Right lobe of liver (tissue), 6 donors: ENCODE results near the gene DYRK1A. TPM values are rescaled to one million over a fixed set of nuclear protein-coding genes. Genes with fewer than 3 reads are reported as not detected.

Experiments
- ATAC-seq, 4 donors: fragments of 200-7000 bp; cut with Tn5 transposase; one replicate each; pipeline ENCODE4 v1.9.1; 2020; ENCODE audit warnings: mild to moderate bottlenecking in 4 of 4, moderate library complexity in 4 of 4
- DNase-seq, 3 donors: peaks; one replicate each; pipeline ENCODE4 v3.0.0-alpha.2; 2020
- H3K27ac ChIP-seq, 3 donors: fragments of 200-600 bp; one replicate each; pipeline ENCODE4 v1.8.0; 2022
- H3K27me3 ChIP-seq, 2 donors: fragments of 200-600 bp; one replicate each; pipeline ENCODE4 v1.8.0; 2022
- H3K36me3 ChIP-seq, 4 donors: fragments of 200-600 bp; sonication (generic) in 1 of 4; one replicate each; pipeline versions ENCODE4 v1.5.1 to v1.8.0; 2017 to 2022; ENCODE audit warnings: control low read depth in 1 of 4
- H3K4me1 ChIP-seq, 4 donors: fragments of 200-600 bp; sonication (generic) in 1 of 4; one replicate each; pipeline versions ENCODE4 v1.5.1 to v1.8.0; 2017 to 2022; ENCODE audit warnings: control low read depth in 1 of 4
- H3K4me3 ChIP-seq, 3 donors: fragments of 200-600 bp; one replicate each; pipeline ENCODE4 v1.8.0; 2022
- H3K9me3 ChIP-seq, 4 donors: fragments of 200-600 bp; sonication (generic) in 1 of 4; one replicate each; pipeline versions ENCODE4 v1.5.1 to v1.8.0; 2017 to 2022; ENCODE audit warnings: control low read depth in 1 of 4
- POLR2A ChIP-seq: fragments of 450-650 bp; IDR thresholded peaks from one replicate; pipeline ENCODE4 v1.6.1; 2017; ENCODE audit warnings: antibody characterized with exemption, mild to moderate bottlenecking
- WGBS: methylation state at CpG from one replicate; pipeline ENCODE4 v1.1.6; 2018; ENCODE audit warnings: low coverage, low lambda C conversion rate; ENCODE audit not compliant: insufficient coverage; ENCODE audit errors: missing lambda C conversion rate; 5-methylcytosine and 5-hydroxymethylcytosine counted together
- intact Hi-C, 2 donors: fragments of 100-400 bp; cut with DNase I; formaldehyde crosslinking; loops; one replicate each; pipeline versions ENCODE4 v1.11.2 to v1.14.1; 2022
- total RNA-seq, 6 experiments: library from RNA; depleted of rRNA in 2 of 6; stranded (reverse); fragments of >200 nt in 2 of 6; fragmentation: NEBNext Ultra II Directional in 3 of 6; extraction: Animal tissue kit (Norgen Biotek cat#: 25700) in 3 of 6; gene quantifications; one replicate each; pipeline versions ENCODE4 v1.1.0 to v1.2.4, GENCODE V29; 2016 to 2023
- TF ChIP-seq, protein P1 (sequence below), 4 donors: fragments of 200-600 bp in 3 of 4; fragments of 450-650 bp in 1 of 4; IDR thresholded peaks; one replicate each; pipeline versions ENCODE4 v1.5.1 to v1.8.0; 2016 to 2022; ENCODE audit warnings: antibody characterized with exemption in 4 of 4, mild to moderate bottlenecking in 2 of 4
- donor health status: DM: no; HTN: yes; CAD: no.
- donor health status: DM: no; HTN: no; CAD: no.
- donor health status: DM: no; HTN: no; CAD: no.
- donor health status: DM: no; HTN: yes; CAD: no.
- donor health status: DM: no; HTN: yes; CAD: no.

The DYRK1A gene
- total RNA-seq, 6 experiments from 2014 or later: 20.6 to 32.5 (median 25.7) TPM

DNA sequence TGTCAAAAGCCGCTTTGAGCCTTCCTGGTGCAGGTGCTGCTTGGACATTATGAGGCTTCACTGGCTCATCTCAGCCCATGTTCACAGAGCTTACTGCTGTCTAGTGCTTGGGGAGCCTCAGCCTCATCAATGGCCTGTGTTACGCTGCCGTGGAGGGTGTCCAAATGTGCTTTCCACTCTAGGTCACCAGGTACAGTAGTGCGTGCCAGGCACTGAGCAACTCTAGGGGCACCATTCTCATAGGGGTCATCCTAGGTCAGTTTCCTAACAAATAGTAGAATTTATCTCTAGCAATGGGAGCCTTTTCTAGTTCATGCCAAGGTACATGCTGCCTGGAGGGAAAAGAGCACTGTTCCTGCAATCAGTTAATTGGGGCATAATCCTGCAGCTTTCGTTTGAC lies 193.8 kb downstream of the DYRK1A start:
- H3K4me3 ChIP-seq: no peak overlapping the region
- WGBS: 50% methylated on average over 2 of the region's 5 CpGs
- peaks cover 0 to 31% (median 8%) of the 10 kb centered on the region in 4 donors for H3K4me1 ChIP-seq
- DNase-seq (peak; percentile 43 to 74 (median 71)), ATAC-seq (peak in 3 of 4 donors; percentile 2 to 47 (median 18))
- H3K27ac ChIP-seq: no peak overlapping the region
- no peaks in the 10 kb centered on the region for H3K36me3 ChIP-seq
- H3K27me3 ChIP-seq: no peaks in the 10 kb centered on the region
- TF ChIP-seq POLR2A: no peak
- TF ChIP-seq, protein P1, sequence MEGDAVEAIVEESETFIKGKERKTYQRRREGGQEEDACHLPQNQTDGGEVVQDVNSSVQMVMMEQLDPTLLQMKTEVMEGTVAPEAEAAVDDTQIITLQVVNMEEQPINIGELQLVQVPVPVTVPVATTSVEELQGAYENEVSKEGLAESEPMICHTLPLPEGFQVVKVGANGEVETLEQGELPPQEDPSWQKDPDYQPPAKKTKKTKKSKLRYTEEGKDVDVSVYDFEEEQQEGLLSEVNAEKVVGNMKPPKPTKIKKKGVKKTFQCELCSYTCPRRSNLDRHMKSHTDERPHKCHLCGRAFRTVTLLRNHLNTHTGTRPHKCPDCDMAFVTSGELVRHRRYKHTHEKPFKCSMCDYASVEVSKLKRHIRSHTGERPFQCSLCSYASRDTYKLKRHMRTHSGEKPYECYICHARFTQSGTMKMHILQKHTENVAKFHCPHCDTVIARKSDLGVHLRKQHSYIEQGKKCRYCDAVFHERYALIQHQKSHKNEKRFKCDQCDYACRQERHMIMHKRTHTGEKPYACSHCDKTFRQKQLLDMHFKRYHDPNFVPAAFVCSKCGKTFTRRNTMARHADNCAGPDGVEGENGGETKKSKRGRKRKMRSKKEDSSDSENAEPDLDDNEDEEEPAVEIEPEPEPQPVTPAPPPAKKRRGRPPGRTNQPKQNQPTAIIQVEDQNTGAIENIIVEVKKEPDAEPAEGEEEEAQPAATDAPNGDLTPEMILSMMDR (IDR thresholded peaks at IDR 0.05): no peak
- intact Hi-C loops: no loop called here
- no peaks in the 10 kb centered on the region for H3K9me3 ChIP-seq

DNA sequence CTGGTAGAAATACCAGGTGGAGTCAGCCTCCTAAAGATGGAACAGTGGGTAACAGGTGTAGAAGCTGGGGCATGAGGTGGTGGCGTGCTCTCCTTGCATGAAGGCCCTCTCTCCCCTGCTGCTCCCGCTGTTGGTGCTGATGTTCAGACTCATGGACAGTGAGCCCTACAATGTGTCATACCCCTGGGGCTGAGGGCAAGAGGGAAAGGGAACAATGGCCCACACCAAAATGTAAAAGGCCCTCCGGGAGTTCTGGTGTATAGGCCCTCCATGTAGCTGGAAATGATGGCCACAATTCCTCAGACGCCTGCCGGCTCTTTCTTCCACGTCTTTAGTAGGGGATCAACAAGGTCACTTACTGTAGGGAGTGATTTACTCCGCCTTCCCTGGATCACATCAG lies 194.9 kb downstream of the DYRK1A start:
- intact Hi-C loops: no loop called here
- Histone ChIP-seq H3K9me3 (no peaks in the 10 kb centered on the region), H3K36me3 (no peaks in the 10 kb centered on the region), H3K4me3 (no peak overlapping the region), H3K4me1 (peaks cover 0 to 34% (median 8%) of the 10 kb centered on the region in 4 donors), H3K27ac (no peak overlapping the region), H3K27me3 (no peaks in the 10 kb centered on the region)
- ATAC-seq (no peak), DNase-seq (no peak)
- 96% methylated on average over 7 of the region's 7 CpGs for WGBS
- TF ChIP-seq, protein P1 (IDR thresholded peaks at IDR 0.05): no peak
- TF ChIP-seq POLR2A: no peak

DNA sequence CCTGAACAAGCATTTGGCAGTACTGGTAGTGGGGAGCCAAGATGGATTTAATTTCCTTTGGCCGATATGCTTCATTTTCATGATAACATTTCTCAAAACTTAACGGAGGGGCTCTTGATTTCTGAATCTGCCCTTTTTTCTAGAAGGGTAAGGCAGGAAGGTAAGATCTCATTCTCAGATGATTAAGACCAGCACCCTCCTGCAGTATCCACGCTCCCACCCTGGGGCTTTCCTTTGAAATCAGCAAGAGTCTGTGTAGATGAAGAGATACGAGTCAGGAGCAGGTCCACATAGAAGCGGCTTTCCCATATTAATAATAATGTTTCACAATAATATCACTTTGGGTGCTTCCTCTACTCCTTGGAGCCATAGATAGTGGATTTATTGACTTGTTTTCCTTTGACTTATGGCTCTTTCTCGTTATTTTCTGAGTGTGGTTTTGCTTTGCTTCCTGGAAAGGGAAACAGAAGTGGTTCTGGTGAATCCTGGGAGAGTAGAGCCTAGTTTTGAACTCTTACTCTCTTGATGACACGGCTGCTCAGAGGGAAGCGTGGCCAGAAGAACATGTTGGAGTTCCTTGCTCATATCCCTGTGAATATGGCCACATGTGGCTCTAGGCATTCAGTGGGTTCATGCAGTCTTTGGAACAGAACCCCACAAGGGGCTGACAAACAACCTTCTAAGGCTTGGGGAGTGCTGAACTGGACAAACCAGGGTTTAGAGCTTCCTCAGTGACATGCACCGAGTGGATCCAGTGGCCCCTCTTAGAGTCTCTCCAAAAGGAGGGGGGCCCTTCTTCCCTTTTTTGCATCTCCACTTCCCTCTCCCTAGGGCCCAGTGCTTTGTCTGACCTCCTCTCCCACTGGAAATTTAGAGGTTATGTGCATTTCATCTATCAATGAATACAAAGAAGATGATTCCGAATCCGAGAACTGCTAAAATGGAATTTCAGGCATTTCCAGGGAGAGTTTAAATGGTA lies 195.7 kb downstream of the DYRK1A start:
- H3K9me3 ChIP-seq: no peaks in the 10 kb centered on the region
- DNase-seq (no peak), ATAC-seq (no peak)
- no peaks in the 10 kb centered on the region for H3K36me3 ChIP-seq
- H3K27me3 ChIP-seq: no peaks in the 10 kb centered on the region
- WGBS: 88% methylated on average over 10 of the region's 11 CpGs
- H3K4me1 ChIP-seq: peaks cover 0 to 34% (median 8%) of the 10 kb centered on the region in 4 donors
- H3K4me3 ChIP-seq: no peak overlapping the region
- H3K27ac ChIP-seq: no peak overlapping the region
- intact Hi-C loops: no loop called here
- TF ChIP-seq POLR2A: no peak
- TF ChIP-seq, protein P1 (IDR thresholded peaks at IDR 0.05): no peak

DNA sequence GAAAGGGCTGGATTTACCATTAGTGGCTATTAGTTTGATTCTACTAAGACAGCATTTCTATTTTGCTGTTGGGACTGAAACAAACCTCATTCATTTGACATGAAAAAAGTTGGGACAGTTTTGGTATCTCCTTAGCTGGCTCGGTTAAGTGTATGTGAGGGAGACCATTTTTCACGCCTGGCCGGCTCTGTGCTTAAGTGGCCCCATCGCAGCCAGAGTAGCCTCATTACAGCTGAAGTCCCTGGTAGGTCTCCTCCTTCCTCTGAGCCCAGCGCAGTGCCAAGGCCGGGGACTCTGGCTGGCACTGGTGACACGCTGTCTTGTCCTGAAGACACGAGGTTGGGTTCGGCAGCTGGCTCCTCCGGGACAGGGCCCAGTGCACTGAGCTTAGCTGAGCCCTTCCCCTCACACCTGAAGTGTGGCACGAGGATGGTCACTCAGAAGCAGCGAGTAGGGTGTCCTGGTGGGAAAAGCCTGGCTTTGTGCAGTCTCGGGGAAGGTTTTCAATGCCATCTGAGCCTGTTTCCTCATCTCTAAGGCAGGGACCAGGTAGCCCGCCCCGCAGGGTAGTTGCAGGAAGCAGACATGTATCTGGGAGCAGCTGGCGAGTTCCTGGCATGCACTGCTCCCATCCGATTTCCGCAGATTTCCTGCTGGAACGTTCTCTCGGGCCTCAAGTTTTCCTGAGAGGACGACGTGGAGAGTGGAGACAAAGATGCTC lies 196.5 kb downstream of the DYRK1A start:
- ATAC-seq (peak; percentile 0 to 11 (median 1)), DNase-seq (peak in 1 of 3 donors; percentile 39)
- TF ChIP-seq, protein P1 (IDR thresholded peaks at IDR 0.05): no peak
- TF ChIP-seq POLR2A: no peak
- Histone ChIP-seq H3K36me3 (no peaks in the 10 kb centered on the region), H3K27ac (peak overlapping the region; percentile 75 to 95 (median 87)), H3K9me3 (no peaks in the 10 kb centered on the region), H3K27me3 (no peaks in the 10 kb centered on the region), H3K4me1 (peaks cover 0 to 34% (median 8%) of the 10 kb centered on the region in 4 donors), H3K4me3 (peak overlapping the region; percentile 83 to 93 (median 92))
- WGBS: 20% methylated on average over 7 of the region's 22 CpGs
- intact Hi-C loops: no loop called here
